Testis (tissue), 2 donors: ENCODE results near the gene CEP83.

ENCODE experiments used
- POLR2A ChIP-seq: fragments of 450-650 bp; IDR thresholded peaks from one replicate; pipeline ENCODE4 v1.6.1; 2017; ENCODE audit warnings: antibody characterized with exemption, mild to moderate bottlenecking, moderate library complexity
- TF ChIP-seq, protein P1 (sequence below), 3 experiments: fragments of 450-650 bp in 2 of 3; fragments of 200-600 bp in 1 of 3; sonication (generic) in 1 of 3; IDR thresholded peaks; one replicate each; pipeline ENCODE4 v1.5.1; 2016 to 2019; ENCODE audit warnings: antibody characterized with exemption in 3 of 3, mild to moderate bottlenecking in 2 of 3, moderate library complexity in 1 of 3

DNA sequence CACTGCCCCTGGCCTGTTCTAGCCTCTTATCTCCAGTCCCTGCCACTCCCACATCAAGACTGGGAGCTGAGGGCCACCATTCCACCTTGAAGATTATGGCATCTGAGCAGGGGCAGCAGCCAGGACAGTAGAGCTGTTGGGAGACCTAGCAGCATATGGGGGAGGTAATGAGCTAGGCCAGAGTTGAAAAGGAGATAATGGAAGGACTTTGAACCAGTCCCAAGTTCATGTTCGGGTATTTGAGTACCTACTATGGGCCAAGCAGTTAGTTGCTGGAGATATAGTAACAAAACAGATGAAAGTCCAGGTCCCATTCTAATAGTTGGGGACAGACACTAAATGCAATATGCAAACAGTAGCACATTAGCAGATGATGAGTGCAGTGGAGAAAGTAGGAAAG, 159.8 kb downstream of the CEP83 start:
- TF ChIP-seq, protein P1, sequence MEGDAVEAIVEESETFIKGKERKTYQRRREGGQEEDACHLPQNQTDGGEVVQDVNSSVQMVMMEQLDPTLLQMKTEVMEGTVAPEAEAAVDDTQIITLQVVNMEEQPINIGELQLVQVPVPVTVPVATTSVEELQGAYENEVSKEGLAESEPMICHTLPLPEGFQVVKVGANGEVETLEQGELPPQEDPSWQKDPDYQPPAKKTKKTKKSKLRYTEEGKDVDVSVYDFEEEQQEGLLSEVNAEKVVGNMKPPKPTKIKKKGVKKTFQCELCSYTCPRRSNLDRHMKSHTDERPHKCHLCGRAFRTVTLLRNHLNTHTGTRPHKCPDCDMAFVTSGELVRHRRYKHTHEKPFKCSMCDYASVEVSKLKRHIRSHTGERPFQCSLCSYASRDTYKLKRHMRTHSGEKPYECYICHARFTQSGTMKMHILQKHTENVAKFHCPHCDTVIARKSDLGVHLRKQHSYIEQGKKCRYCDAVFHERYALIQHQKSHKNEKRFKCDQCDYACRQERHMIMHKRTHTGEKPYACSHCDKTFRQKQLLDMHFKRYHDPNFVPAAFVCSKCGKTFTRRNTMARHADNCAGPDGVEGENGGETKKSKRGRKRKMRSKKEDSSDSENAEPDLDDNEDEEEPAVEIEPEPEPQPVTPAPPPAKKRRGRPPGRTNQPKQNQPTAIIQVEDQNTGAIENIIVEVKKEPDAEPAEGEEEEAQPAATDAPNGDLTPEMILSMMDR (IDR thresholded peaks at IDR 0.05), result no peak
- TF ChIP-seq POLR2A, result no peak
